LNCAP (cell line): ENCODE data around the gene BSND.

Source experiments
- CTCF ChIP-seq: fragments of 450-650 bp; IDR thresholded peaks from 2 replicates; pipeline ENCODE4 v1.5.1; 2017; ENCODE audit warnings: mild to moderate bottlenecking

The BSND gene

GRCh38 chr1:55054396-55054795 lies 55.7 kb downstream of the BSND start:
- no peak for TF ChIP-seq CTCF

- TF ChIP-seq CTCF: no peak
Observed at GRCh38 chr1:55055084-55055882, 56.5 kb downstream of the BSND start.

- no peak for TF ChIP-seq CTCF
Observed at GRCh38 chr1:55055951-55056631, 57.4 kb downstream of the BSND start.

- no peak for TF ChIP-seq CTCF
Observed at GRCh38 chr1:55056632-55056992, 57.9 kb downstream of the BSND start.

GRCh38 chr1:55057270-55057955 lies 58.7 kb downstream of the BSND start:
- TF ChIP-seq CTCF: no peak

- no peak for TF ChIP-seq CTCF
Observed at GRCh38 chr1:55057956-55058298, 59.2 kb downstream of the BSND start.

GRCh38 chr1:55059302-55060132 lies 60.8 kb downstream of the BSND start:
- no peak for TF ChIP-seq CTCF
